Measurements from ENCODE around the gene MCF2L. TPM values are rescaled to one million over a fixed set of nuclear protein-coding genes. Genes with fewer than 3 reads are reported as not detected.
A peak's percentile ranks its signal among the peaks of the same experiment; 100 is the strongest.

The MCF2L gene
- total RNA-seq, 1 experiment from 2014 or later: 9.5 TPM

DNA sequence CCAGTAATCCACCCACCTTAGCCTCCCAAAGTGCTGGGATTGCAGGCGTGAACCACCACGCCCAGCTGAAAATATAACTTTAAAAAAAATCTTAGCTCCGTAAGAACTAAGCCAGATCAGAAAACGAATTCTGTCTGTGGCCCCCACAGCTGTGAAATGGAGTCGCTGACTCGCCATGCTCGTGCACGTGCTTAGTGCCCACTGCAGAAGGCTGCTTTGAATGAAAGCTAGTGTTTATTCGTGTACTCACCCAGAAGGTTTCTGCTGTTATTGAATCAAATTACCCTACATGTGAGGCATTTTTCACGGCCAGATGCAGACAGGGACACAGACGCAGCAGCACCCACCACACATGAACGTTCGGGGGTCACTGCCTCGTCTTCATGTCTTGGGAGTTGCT lies 74.9 kb downstream of the MCF2L start:
- Histone ChIP-seq H3K27ac (ENCODE audit: low read depth, low read length, poor library complexity, severe bottlenecking) (no peak overlapping the region), H3K27me3 (replicated peaks; ENCODE audit: insufficient read depth, low read depth, low read length, poor library complexity) (peaks cover 53% of the 10 kb centered on the region), H3K9me3 (ENCODE audit: low read depth, low read length, poor library complexity, severe bottlenecking) (no peaks in the 10 kb centered on the region), H3K4me3 (ENCODE audit: low read depth, low read length, poor library complexity, severe bottlenecking) (peak overlapping the region; percentile 40), H3K36me3 (ENCODE audit: insufficient read depth, low read length, poor library complexity, severe bottlenecking) (no peaks in the 10 kb centered on the region), H3K4me1 (ENCODE audit: insufficient read depth, low read length, poor library complexity, severe bottlenecking) (no peaks in the 10 kb centered on the region)
- no peak for TF ChIP-seq EZH2 (IDR thresholded peaks at IDR 0.05; ENCODE audit: borderline replicate concordance, low read depth, low read length, poor library complexity, severe bottlenecking)
- TF ChIP-seq, protein P1, sequence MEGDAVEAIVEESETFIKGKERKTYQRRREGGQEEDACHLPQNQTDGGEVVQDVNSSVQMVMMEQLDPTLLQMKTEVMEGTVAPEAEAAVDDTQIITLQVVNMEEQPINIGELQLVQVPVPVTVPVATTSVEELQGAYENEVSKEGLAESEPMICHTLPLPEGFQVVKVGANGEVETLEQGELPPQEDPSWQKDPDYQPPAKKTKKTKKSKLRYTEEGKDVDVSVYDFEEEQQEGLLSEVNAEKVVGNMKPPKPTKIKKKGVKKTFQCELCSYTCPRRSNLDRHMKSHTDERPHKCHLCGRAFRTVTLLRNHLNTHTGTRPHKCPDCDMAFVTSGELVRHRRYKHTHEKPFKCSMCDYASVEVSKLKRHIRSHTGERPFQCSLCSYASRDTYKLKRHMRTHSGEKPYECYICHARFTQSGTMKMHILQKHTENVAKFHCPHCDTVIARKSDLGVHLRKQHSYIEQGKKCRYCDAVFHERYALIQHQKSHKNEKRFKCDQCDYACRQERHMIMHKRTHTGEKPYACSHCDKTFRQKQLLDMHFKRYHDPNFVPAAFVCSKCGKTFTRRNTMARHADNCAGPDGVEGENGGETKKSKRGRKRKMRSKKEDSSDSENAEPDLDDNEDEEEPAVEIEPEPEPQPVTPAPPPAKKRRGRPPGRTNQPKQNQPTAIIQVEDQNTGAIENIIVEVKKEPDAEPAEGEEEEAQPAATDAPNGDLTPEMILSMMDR (conservative IDR thresholded peaks at IDR 0.05; ENCODE audit: low read depth, low read length): no peak
- ChIA-PET POLR2A (ENCODE audit: low non-redundant PET) (no interaction called here), CTCF (no interaction called here)
- intact Hi-C loops (cut with micrococcal nuclease; ENCODE audit: unreplicated experiment): no loop called here
- no peak for DNase-seq (ENCODE audit: low spot score)
- BruUV-seq (replicated peaks): no TSS peak

DNA sequence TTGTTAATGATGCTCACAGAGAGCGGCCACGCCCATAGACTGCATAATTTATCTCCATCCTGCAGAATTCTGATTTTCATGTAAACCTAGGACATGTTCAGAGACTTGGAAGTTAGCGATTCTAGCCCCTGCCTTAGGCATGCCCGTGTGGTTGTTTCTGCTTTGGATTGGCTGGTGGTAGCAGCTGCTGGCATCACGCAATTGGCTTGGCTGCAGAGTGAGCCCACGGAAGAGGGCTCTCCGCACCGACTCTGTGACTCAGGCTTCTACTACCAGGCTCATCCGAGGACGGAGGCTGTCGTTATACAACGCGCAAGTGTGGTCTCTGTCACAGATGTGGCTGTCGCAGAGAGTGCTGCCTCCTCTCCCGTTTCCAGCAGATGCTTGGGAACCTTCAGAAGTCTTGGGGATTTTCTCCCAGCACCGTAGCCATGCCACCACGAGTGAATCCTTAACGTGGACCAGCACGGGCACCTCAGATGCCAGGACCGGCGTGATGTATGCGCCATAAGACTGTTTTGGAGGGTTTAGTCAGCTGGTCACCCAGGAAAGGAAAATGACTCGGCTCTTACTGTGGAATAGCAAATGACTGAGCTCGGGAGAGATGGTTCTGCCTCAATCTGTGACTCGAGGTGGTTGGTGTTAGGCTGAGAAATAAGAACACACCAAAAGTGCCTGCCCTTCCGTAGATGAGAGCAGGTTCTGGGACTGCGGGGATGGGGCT lies 75.5 kb downstream of the MCF2L start:
- Histone ChIP-seq H3K4me1 (ENCODE audit: insufficient read depth, low read length, poor library complexity, severe bottlenecking) (no peaks in the 10 kb centered on the region), H3K4me3 (ENCODE audit: low read depth, low read length, poor library complexity, severe bottlenecking) (peak overlapping the region; percentile 40), H3K9me3 (ENCODE audit: low read depth, low read length, poor library complexity, severe bottlenecking) (no peaks in the 10 kb centered on the region), H3K27me3 (replicated peaks; ENCODE audit: insufficient read depth, low read depth, low read length, poor library complexity) (peaks cover 56% of the 10 kb centered on the region), H3K27ac (ENCODE audit: low read depth, low read length, poor library complexity, severe bottlenecking) (no peak overlapping the region), H3K36me3 (ENCODE audit: insufficient read depth, low read length, poor library complexity, severe bottlenecking) (no peaks in the 10 kb centered on the region)
- POLR2A ChIA-PET (ENCODE audit: low non-redundant PET): no interaction called here
- CTCF ChIA-PET: no interaction called here
- intact Hi-C loops (cut with micrococcal nuclease; ENCODE audit: unreplicated experiment): no loop called here
- BruUV-seq (replicated peaks): TSS peak; percentile 80
- peak; percentile 88 for DNase-seq (ENCODE audit: low spot score)
- peak; percentile 76 for TF ChIP-seq EZH2 (IDR thresholded peaks at IDR 0.05; ENCODE audit: borderline replicate concordance, low read depth, low read length, poor library complexity, severe bottlenecking)
- TF ChIP-seq, protein P1 (conservative IDR thresholded peaks at IDR 0.05; ENCODE audit: low read depth, low read length): no peak

DNA sequence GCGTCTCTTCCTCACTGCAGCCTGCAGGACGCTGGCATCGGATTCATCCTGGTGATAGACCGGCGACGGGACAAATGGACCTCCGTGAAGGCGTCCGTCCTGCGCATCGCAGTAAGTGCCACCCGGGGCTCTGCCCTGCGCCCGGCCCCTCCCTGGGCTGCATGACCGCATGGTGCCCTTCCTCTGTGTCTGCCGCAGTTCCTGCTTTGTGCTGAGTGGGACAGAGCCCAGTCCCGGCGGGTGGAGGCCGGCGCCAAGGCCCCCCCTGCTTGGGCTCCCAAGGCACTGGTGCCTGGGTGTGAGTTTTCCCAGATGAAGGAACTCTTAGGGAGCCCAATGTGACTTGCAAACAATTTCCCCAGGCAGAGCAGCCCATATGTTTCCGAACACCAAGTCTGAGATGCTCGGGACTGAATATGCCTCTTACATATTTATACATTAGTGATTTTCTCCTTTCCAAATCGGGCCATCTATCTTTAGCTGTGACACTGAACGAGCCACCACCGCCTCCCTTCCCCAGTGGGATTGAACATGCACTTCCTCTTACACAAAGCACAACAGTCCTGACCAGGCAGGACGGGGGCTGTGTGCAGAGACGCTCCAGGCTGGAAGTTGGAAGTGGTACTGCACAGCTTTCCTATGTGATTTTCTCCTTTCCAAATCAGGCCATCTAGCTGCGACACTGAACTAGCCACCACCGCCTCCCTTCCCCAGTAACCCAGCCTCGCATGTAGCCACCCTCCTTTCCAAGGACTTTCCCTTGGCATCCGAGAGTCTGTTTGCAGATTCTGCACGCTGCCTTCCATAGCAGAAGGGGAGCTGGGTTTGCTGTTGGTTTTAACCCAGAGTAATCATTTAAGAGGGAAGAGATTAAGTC lies 76.5 kb downstream of the MCF2L start:
- Histone ChIP-seq H3K4me1 (ENCODE audit: insufficient read depth, low read length, poor library complexity, severe bottlenecking) (no peaks in the 10 kb centered on the region), H3K36me3 (ENCODE audit: insufficient read depth, low read length, poor library complexity, severe bottlenecking) (no peaks in the 10 kb centered on the region), H3K27ac (ENCODE audit: low read depth, low read length, poor library complexity, severe bottlenecking) (no peak overlapping the region), H3K27me3 (replicated peaks; ENCODE audit: insufficient read depth, low read depth, low read length, poor library complexity) (peaks cover 64% of the 10 kb centered on the region), H3K9me3 (ENCODE audit: low read depth, low read length, poor library complexity, severe bottlenecking) (no peaks in the 10 kb centered on the region), H3K4me3 (ENCODE audit: low read depth, low read length, poor library complexity, severe bottlenecking) (peak overlapping the region; percentile 40)
- ChIA-PET CTCF (no interaction called here), POLR2A (ENCODE audit: low non-redundant PET) (no interaction called here)
- BruUV-seq (replicated peaks): no TSS peak
- TF ChIP-seq EZH2 (IDR thresholded peaks at IDR 0.05; ENCODE audit: borderline replicate concordance, low read depth, low read length, poor library complexity, severe bottlenecking): no peak
- TF ChIP-seq, protein P1 (conservative IDR thresholded peaks at IDR 0.05; ENCODE audit: low read depth, low read length): no peak
- DNase-seq (ENCODE audit: low spot score): no peak
- intact Hi-C loops (cut with micrococcal nuclease; ENCODE audit: unreplicated experiment): no loop called here
